SKM-1 treated with dmso at 0.1 percent for 144 hours (cell line): Measurements from ENCODE around the gene MGMT.

Experiments
- DNase-seq: peaks from one replicate; lab custom pipeline; 2025; ENCODE audit not compliant: unreplicated experiment; lab: John Stamatoyannopoulos, UW

The MGMT gene

GRCh38 chr10:129755158-129755591 is 288.1 kb downstream of the MGMT start:
- no peak for DNase-seq

- DNase-seq, result no peak
Observed at GRCh38 chr10:129755621-129756020, 288.6 kb downstream of the MGMT start.

- DNase-seq, result no peak
Observed at GRCh38 chr10:129756912-129757901, 290.2 kb downstream of the MGMT start.

GRCh38 chr10:129758207-129759021 is 291.4 kb downstream of the MGMT start:
- DNase-seq, result no peak

- no peak for DNase-seq
Observed at GRCh38 chr10:129759214-129760002, 292.4 kb downstream of the MGMT start.

GRCh38 chr10:129760003-129760315 is 292.9 kb downstream of the MGMT start:
- no peak for DNase-seq

- no peak for DNase-seq
Observed at GRCh38 chr10:129760416-129760815, 293.4 kb downstream of the MGMT start.

GRCh38 chr10:129761197-129761972 is 294.3 kb downstream of the MGMT start:
- no peak for DNase-seq

GRCh38 chr10:129761981-129762956 is 295.2 kb downstream of the MGMT start:
- DNase-seq, result no peak

- DNase-seq, result no peak
Observed at GRCh38 chr10:129764011-129764900, 297.2 kb downstream of the MGMT start.

- DNase-seq, result no peak
Observed at GRCh38 chr10:129764901-129765663, 298.0 kb downstream of the MGMT start.

GRCh38 chr10:129765664-129766550 is 298.9 kb downstream of the MGMT start:
- DNase-seq, result no peak

GRCh38 chr10:129766611-129767550 is 299.8 kb downstream of the MGMT start:
- DNase-seq, result no peak

GRCh38 chr10:129767751-129768150 is 300.7 kb downstream of the MGMT start:
- DNase-seq, result no peak
